H1 (cell line): Measurements from ENCODE around the gene MACC1. TPM values are rescaled to one million over a fixed set of nuclear protein-coding genes. Genes with fewer than 3 reads are reported as not detected.

Source experiments
- CTCF ChIA-PET: fragments of 300-600 bp; sonication (Branson Sonifier 250); formaldehyde crosslinking; loops from one replicate; lab custom pipeline; 2021; ENCODE audit not compliant: partially characterized antibody; lab: Charles Lee
- POLR2A ChIA-PET: fragments of 300-600 bp; sonication (Branson Sonifier 250); formaldehyde crosslinking; loops from one replicate; lab custom pipeline; 2021; ENCODE audit warnings: inconsistent platforms; ENCODE audit not compliant: partially characterized antibody; lab: Charles Lee
- DNase-seq, 2 experiments: peaks; one replicate each; pipeline versions ENCODE4 v3.0.0 to v3.0.0-alpha.2; 2010 to 2022; ENCODE audit warnings: low spot score in 2 of 2, low read depth in 1 of 2, mixed read lengths in 1 of 2
- FAIRE-seq: peaks from 2 replicates; lab custom pipeline; 2011; peaks lifted over from hg19 to GRCh38; lab: Jason Lieb, UNC
- H2AFZ ChIP-seq: 2 replicates; pipeline ENCODE4 v1.8.1; 2012; ENCODE audit warnings: low read length, inconsistent platforms
- H2AK5ac ChIP-seq: 2 replicates; pipeline ENCODE4 v1.6.1; 2013; ENCODE audit warnings: low read depth, low read length
- H2BK120ac ChIP-seq: replicated peaks from 2 replicates; pipeline ENCODE3; 2013; ENCODE audit warnings: low read depth, low read length, inconsistent platforms
- H2BK12ac ChIP-seq: 2 replicates; pipeline ENCODE4 v1.6.1; 2013; ENCODE audit warnings: low read depth, low read length
- H2BK15ac ChIP-seq: 2 replicates; pipeline ENCODE4 v1.6.1; 2013; ENCODE audit warnings: low read length
- H2BK20ac ChIP-seq: 2 replicates; pipeline ENCODE4 v1.6.1; 2013; ENCODE audit warnings: low read length
- H2BK5ac ChIP-seq: 2 replicates; pipeline ENCODE4 v1.6.1; 2013; ENCODE audit warnings: low read depth, low read length
- H3K14ac ChIP-seq: 2 replicates; pipeline ENCODE4 v1.6.1; 2013; ENCODE audit warnings: inconsistent platforms; ENCODE audit not compliant: insufficient read length
- H3K18ac ChIP-seq: 2 replicates; pipeline ENCODE4 v1.6.1; 2013; ENCODE audit warnings: low read length; ENCODE audit errors: extremely low read depth
- H3K23ac ChIP-seq: 2 replicates; pipeline ENCODE4 v1.6.1; 2013; ENCODE audit warnings: inconsistent platforms; ENCODE audit not compliant: insufficient read length
- H3K23me2 ChIP-seq: 2 replicates; pipeline ENCODE4 v1.6.1; 2013; ENCODE audit warnings: low read depth, low read length
- H3K27ac ChIP-seq: 2 replicates; pipeline ENCODE4 v1.6.1; 2011; ENCODE audit warnings: low read depth, low read length, inconsistent platforms
- H3K27me3 ChIP-seq, 4 experiments: replicated peaks in 1 of 4; 1 replicate in 1 of 4; 2 replicates in 3 of 4; pipeline versions ENCODE4 v1.6.1 to v1.8.1; 2011 to 2013; ENCODE audit warnings: low read length in 3 of 4, mild to moderate bottlenecking in 3 of 4, inconsistent platforms in 2 of 4, mixed read lengths in 2 of 4, moderate library complexity in 1 of 4; ENCODE audit not compliant: control insufficient read depth in 3 of 4, insufficient read depth in 3 of 4; ENCODE audit errors: extremely low read depth in 1 of 4
- H3K36me3 ChIP-seq, 4 experiments: 2 replicates each; pipeline versions ENCODE4 v1.6.1 to v1.8.1; 2011 to 2013; ENCODE audit warnings: mild to moderate bottlenecking in 4 of 4, low read length in 3 of 4, moderate library complexity in 2 of 4, control low read depth in 1 of 4, inconsistent platforms in 1 of 4; ENCODE audit not compliant: insufficient read depth in 4 of 4, control insufficient read depth in 2 of 4
- H3K4ac ChIP-seq: replicated peaks from 2 replicates; pipeline ENCODE3; 2013; ENCODE audit warnings: low read length, low read depth, mixed read lengths, inconsistent platforms; ENCODE audit not compliant: insufficient read length
- H3K4me1 ChIP-seq, 4 experiments: replicated peaks in 1 of 4; 1 replicate in 1 of 4; 2 replicates in 3 of 4; pipeline versions ENCODE4 v1.6.1 to v1.8.1; 2011 to 2013; ENCODE audit warnings: low read length in 3 of 4, inconsistent platforms in 2 of 4, mixed read lengths in 1 of 4; ENCODE audit not compliant: insufficient read depth in 4 of 4, control insufficient read depth in 3 of 4
- H3K4me2 ChIP-seq, 2 experiments: 2 replicates each; pipeline versions ENCODE4 v1.6.1 to v1.8.1; 2011 to 2013; ENCODE audit warnings: low read depth in 2 of 2, low read length in 2 of 2, control low read depth in 1 of 2, inconsistent platforms in 1 of 2, mild to moderate bottlenecking in 1 of 2; ENCODE audit not compliant: insufficient read depth in 1 of 2
- H3K4me3 ChIP-seq, 4 experiments: fragments of 200-600, 300-600 bp in 1 of 4; sonication (generic), shearing (Covaris generic), sonication (Bioruptor Twin) in 1 of 4; 2 replicates each; pipeline versions ENCODE4 v1.5.1 to v1.8.1; 2011 to 2016; ENCODE audit warnings: low read length in 4 of 4, low read depth in 3 of 4, control low read depth in 2 of 4, inconsistent platforms in 2 of 4, mild to moderate bottlenecking in 2 of 4, mixed read lengths in 1 of 4, moderate library complexity in 1 of 4; ENCODE audit not compliant: insufficient read depth in 2 of 4; ENCODE audit errors: extremely low read depth in 1 of 4
- H3K56ac ChIP-seq: replicated peaks from 2 replicates; pipeline ENCODE3; 2013; ENCODE audit warnings: low read depth, mild to moderate bottlenecking, mixed read lengths, low read length, inconsistent platforms; ENCODE audit not compliant: insufficient read length
- H3K79me1 ChIP-seq: 2 replicates; pipeline ENCODE4 v1.6.1; 2013; ENCODE audit warnings: low read depth, low read length, control low read depth
- H3K79me2 ChIP-seq, 2 experiments: 2 replicates each; pipeline versions ENCODE4 v1.6.1 to v1.8.1; 2012 to 2013; ENCODE audit warnings: low read length in 2 of 2, mild to moderate bottlenecking in 2 of 2, inconsistent platforms in 1 of 2; ENCODE audit not compliant: insufficient read depth in 2 of 2, control insufficient read depth in 1 of 2
- H3K9ac ChIP-seq, 4 experiments: replicated peaks in 1 of 4; 1 replicate in 1 of 4; 2 replicates in 3 of 4; pipeline versions ENCODE4 v1.6.1 to v1.8.1; 2011 to 2013; ENCODE audit warnings: low read depth in 3 of 4, low read length in 3 of 4, control low read depth in 2 of 4, mild to moderate bottlenecking in 2 of 4, moderate library complexity in 2 of 4, inconsistent platforms in 1 of 4; ENCODE audit errors: extremely low read depth in 1 of 4
- H3K9me3 ChIP-seq, 2 experiments: 2 replicates each; pipeline versions ENCODE4 v1.6.1 to v1.8.1; 2012 to 2013; ENCODE audit warnings: mild to moderate bottlenecking in 2 of 2, moderate library complexity in 2 of 2, control low read depth in 1 of 2, inconsistent platforms in 1 of 2, low read depth in 1 of 2, low read length in 1 of 2, mixed read lengths in 1 of 2; ENCODE audit not compliant: insufficient read depth in 2 of 2
- H4K20me1 ChIP-seq, 2 experiments: replicated peaks in 1 of 2; 2 replicates each; pipeline versions ENCODE3 to v1.8.1; 2011 to 2013; ENCODE audit warnings: inconsistent platforms in 2 of 2, low read length in 2 of 2, mild to moderate bottlenecking in 1 of 2; ENCODE audit not compliant: insufficient read depth in 2 of 2, control insufficient read depth in 1 of 2
- H4K5ac ChIP-seq: 2 replicates; pipeline ENCODE4 v1.6.1; 2013; ENCODE audit warnings: low read length, low read depth, mixed read lengths, inconsistent platforms; ENCODE audit not compliant: insufficient read length
- H4K8ac ChIP-seq: 2 replicates; pipeline ENCODE4 v1.8.0; 2013; ENCODE audit warnings: mild to moderate bottlenecking, moderate library complexity, low read length, inconsistent platforms; ENCODE audit not compliant: insufficient read depth; ENCODE audit errors: extremely low read depth
- H4K91ac ChIP-seq: replicated peaks from 2 replicates; pipeline ENCODE3; 2013; ENCODE audit warnings: low read length, mixed read lengths, inconsistent platforms; ENCODE audit not compliant: insufficient read length
- CBX5 ChIP-seq: fragments of 300-800, 300-1000 bp; sonication (generic); IDR thresholded peaks from 2 replicates; pipeline ENCODE4 v1.7.1; 2016; ENCODE audit warnings: antibody characterized with exemption, low read length, low read depth
- CBX8 ChIP-seq: fragments of 300-800, 300-1000 bp; sonication (generic); IDR thresholded peaks from 2 replicates; pipeline ENCODE4 v1.7.1; 2016; ENCODE audit warnings: low read depth, low read length, borderline replicate concordance
- EZH2 ChIP-seq: fragments of 200-600 bp; sonication (generic); IDR thresholded peaks from 2 replicates; pipeline ENCODE4 v1.7.1; 2012; ENCODE audit warnings: low read depth, mild to moderate bottlenecking, moderate library complexity, low read length, inconsistent platforms; ENCODE audit not compliant: severe bottlenecking
- NANOG ChIP-seq: IDR thresholded peaks from 2 replicates; pipeline ENCODE4 v1.6.1; 2011; ENCODE audit warnings: low read length, low read depth, mild to moderate bottlenecking, inconsistent platforms; ENCODE audit not compliant: insufficient read depth, poor library complexity, severe bottlenecking
- PHF8 ChIP-seq: fragments of 200-600 bp; sonication (generic); conservative IDR thresholded peaks from 2 replicates; pipeline ENCODE4 v1.7.1; 2012; ENCODE audit warnings: low read depth, mild to moderate bottlenecking, inconsistent platforms, low read length, moderate library complexity
- POU5F1 ChIP-seq: IDR thresholded peaks from 2 replicates; pipeline ENCODE4 v1.6.1; 2011; ENCODE audit warnings: low read depth, mild to moderate bottlenecking, low read length, moderate library complexity
- RXRA ChIP-seq: IDR thresholded peaks from 2 replicates; pipeline ENCODE4 v1.6.1; 2011; ENCODE audit warnings: low read depth, mild to moderate bottlenecking, low read length, moderate library complexity; ENCODE audit not compliant: insufficient read depth
- SAP30 ChIP-seq: fragments of 300-600 bp; sonication (generic); IDR thresholded peaks from 2 replicates; pipeline ENCODE4 v1.7.1; 2012; ENCODE audit warnings: low read length, moderate library complexity, mild to moderate bottlenecking, inconsistent platforms; ENCODE audit not compliant: insufficient read depth, insufficient replicate concordance
- YY1 ChIP-seq: IDR thresholded peaks from 2 replicates; pipeline ENCODE4 v1.6.1; 2011; ENCODE audit warnings: low read depth, mild to moderate bottlenecking, low read length
- whole genome bisulfite sequencing, 2 experiments: shearing (Covaris generic) in 1 of 2; methylation state at CpG; one replicate each; pipeline versions ENCODE4 v1.1.6 to v1.1.7; 2013 to 2015; ENCODE audit warnings: low lambda C conversion rate in 2 of 2, mixed read lengths in 2 of 2, inconsistent platforms in 1 of 2, low coverage in 1 of 2, missing lambda C conversion rate in 1 of 2; ENCODE audit not compliant: insufficient replicate concordance in 2 of 2, insufficient coverage in 1 of 2, insufficient read length in 1 of 2; ENCODE audit errors: extremely low coverage in 1 of 2, missing lambda C conversion rate in 1 of 2; 5-methylcytosine and 5-hydroxymethylcytosine counted together
- polyA plus RNA-seq, 7 experiments: library from polyadenylated mRNA; depleted of rRNA in 3 of 7; stranded (reverse) in 5 of 7; unstranded in 2 of 7; fragments of >200 nt in 5 of 7; fragments of 200-250 nt in 2 of 7; gene quantifications; 1 replicate in 5 of 7; 2 replicates in 1 of 7; 4 replicates in 1 of 7; pipeline versions ENCODE4 v1.2.1 to v1.2.3, GENCODE V29; 2011 to 2013; ENCODE audit warnings: missing spikeins in 2 of 7, mixed read lengths in 2 of 7
- total RNA-seq: library from RNA; stranded (reverse); fragmentation: NEBNext Ultra II Directional; extraction: Animal tissue kit (Norgen Biotek cat#: 25700); gene quantifications from 2 replicates; pipeline ENCODE4 v1.2.1, GENCODE V29; 2021

The MACC1 gene
- total and polyA plus RNA-seq, 2 of the 8 experiments (the other 6 are each of a cell fraction or from before 2014, with no cell fraction given): 2.0 to 17.2 TPM

DNA sequence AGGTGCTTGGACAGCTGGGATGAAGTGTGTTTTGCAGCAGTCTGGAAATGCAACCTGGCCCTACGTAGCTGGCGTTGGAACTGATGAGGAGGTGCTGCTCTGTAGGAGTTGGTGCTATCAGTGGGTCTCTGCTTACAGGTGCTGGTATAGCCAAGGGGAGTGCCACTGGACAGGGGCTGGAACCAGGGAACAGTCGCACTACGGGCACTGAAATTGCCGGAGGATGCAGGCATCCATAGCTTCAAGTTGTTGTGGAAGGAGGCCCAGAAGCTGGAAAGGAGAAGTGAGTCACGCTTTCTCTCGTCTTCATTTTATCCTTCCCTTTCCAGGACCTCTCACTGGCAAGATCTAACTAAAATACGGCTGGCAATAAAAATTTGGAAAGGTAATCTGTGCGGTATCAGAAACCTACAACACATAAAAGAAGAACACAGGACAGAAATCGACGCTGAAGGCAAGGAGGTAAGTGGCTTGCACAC lies 25.8 kb downstream of the MACC1 start:
- H4K8ac ChIP-seq: no peak overlapping the region
- H3K4me3 ChIP-seq: no peak overlapping the region
- H2BK12ac ChIP-seq: peak overlapping the region; percentile 40; the same call in 1 of the 2 replicates
- H3K14ac ChIP-seq: no peak overlapping the region
- H2BK5ac ChIP-seq: peak overlapping the region; percentile 19; the same call in 1 of the 2 replicates
- H3K79me1 ChIP-seq: no peaks in the 10 kb centered on the region
- 0 out of 2 replicates have a peak overlapping the region, but pooled peaks have one; percentile 36 for H2BK20ac ChIP-seq
- ChIA-PET CTCF (interaction anchor here (1.2 to 1.7 kb wide), 2 partner anchors 19 to 444 kb away, joined by 3 to 4 read pairs; no protein-coding TSS in a partner anchor), POLR2A (no interaction called here)
- H3K56ac ChIP-seq: no peak overlapping the region
- no peaks in the 10 kb centered on the region for H3K27me3 ChIP-seq
- TF ChIP-seq RXRA (no peak), NANOG (no peak), CBX5 (no peak), EZH2 (no peak), CBX8 (no peak), YY1 (no peak), PHF8 (no peak), POU5F1 (no peak), SAP30 (no peak)
- no peaks in the 10 kb centered on the region for H4K20me1 ChIP-seq
- H3K23ac ChIP-seq: no peak overlapping the region
- H3K9ac ChIP-seq: no peak overlapping the region
- no peaks in the 10 kb centered on the region for H3K36me3 ChIP-seq
- peaks cover 3 to 7% of the 10 kb centered on the region in 2 experiments; a peak in 2 of 4 replicates for H3K9me3 ChIP-seq
- no peaks in the 10 kb centered on the region; a peak in 1 of 4 replicates for H3K79me2 ChIP-seq
- FAIRE-seq: no peak
- H2BK120ac ChIP-seq: no peak overlapping the region
- no peak for DNase-seq
- H3K27ac ChIP-seq: no peak overlapping the region
- 89% methylated on average over 11 of the region's 11 CpGs; no CpG with 5 or more reads in 1 of the 2 experiments for WGBS, 2 experiments
- no peak overlapping the region for H2AK5ac ChIP-seq
- no peak overlapping the region for H2AFZ ChIP-seq
- peaks cover 2% of the 10 kb centered on the region; the same call in 1 of the 2 replicates for H3K23me2 ChIP-seq
- no peak overlapping the region for H2BK15ac ChIP-seq
- H3K18ac ChIP-seq: no peak overlapping the region
- no peak overlapping the region for H3K4me2 ChIP-seq
- no peak overlapping the region for H4K91ac ChIP-seq
- no peaks in the 10 kb centered on the region for H3K4me1 ChIP-seq
- no peak overlapping the region for H3K4ac ChIP-seq
- no peak overlapping the region for H4K5ac ChIP-seq
